ENCODE data around the gene LRP3.
A peak's percentile ranks its signal among the peaks of the same experiment; 100 is the strongest.
"Not testable (repeated sequence)": the region's sequence is repeated elsewhere in the genome, so short reads cannot be mapped to it uniquely, and the experiment has no call there.

The LRP3 gene

GRCh38 chr19:33193865-33194362 is at the start of gene LRP3:
TSS of gene LRP3 (plus strand) at chr19:33194330. CDS start at chr19:33194786, 456 bp downstream.
- peak; percentile 75 for DNase-seq

- DNase-seq, result no peak
Measured at GRCh38 chr19:33146209-33146608, 47.9 kb upstream of the LRP3 start.

- DNase-seq, result no peak
Measured at GRCh38 chr19:33147538-33147937, 46.6 kb upstream of the LRP3 start.

- DNase-seq, result no peak
Measured at GRCh38 chr19:33150852-33151518, 43.1 kb upstream of the LRP3 start.

GRCh38 chr19:33152176-33152575 is 42.0 kb upstream of the LRP3 start:
- no peak for DNase-seq

GRCh38 chr19:33152625-33153024 is 41.5 kb upstream of the LRP3 start:
- not testable (repeated sequence) for DNase-seq

- DNase-seq, result not testable (repeated sequence)
Measured at GRCh38 chr19:33154313-33154712, 39.8 kb upstream of the LRP3 start.

- no peak for DNase-seq
Measured at GRCh38 chr19:33156334-33156733, 37.8 kb upstream of the LRP3 start.

- no peak for DNase-seq
Measured at GRCh38 chr19:33157906-33158305, 36.2 kb upstream of the LRP3 start.

GRCh38 chr19:33158365-33158764 is 35.8 kb upstream of the LRP3 start:
- DNase-seq, result no peak

GRCh38 chr19:33159149-33159548 is 35.0 kb upstream of the LRP3 start:
- DNase-seq, result no peak

GRCh38 chr19:33159893-33160292 is 34.2 kb upstream of the LRP3 start:
- DNase-seq, result no peak

- DNase-seq, result no peak
Measured at GRCh38 chr19:33161201-33161600, 32.9 kb upstream of the LRP3 start.

- DNase-seq, result no peak
Measured at GRCh38 chr19:33163481-33163880, 30.6 kb upstream of the LRP3 start.

- DNase-seq, result not testable (repeated sequence)
Measured at GRCh38 chr19:33166037-33166436, 28.1 kb upstream of the LRP3 start.

GRCh38 chr19:33167438-33167837 is 26.7 kb upstream of the LRP3 start:
- DNase-seq, result no peak

GRCh38 chr19:33168528-33168927 is 25.6 kb upstream of the LRP3 start:
- DNase-seq, result no peak

GRCh38 chr19:33171222-33171795 is 22.8 kb upstream of the LRP3 start:
- no peak for DNase-seq

GRCh38 chr19:33171916-33172359 is 22.2 kb upstream of the LRP3 start:
- DNase-seq, result no peak

GRCh38 chr19:33174186-33174585 is 19.9 kb upstream of the LRP3 start:
- DNase-seq, result no peak

- no peak for DNase-seq
Measured at GRCh38 chr19:33175156-33175782, 18.9 kb upstream of the LRP3 start.

- DNase-seq, result no peak
Measured at GRCh38 chr19:33175886-33176669, 18.1 kb upstream of the LRP3 start.
